HG03342 (cell line): ENCODE data around the gene ACTG1.
"Not testable (repeated sequence)": the region's sequence is repeated elsewhere in the genome, so short reads cannot be mapped to it uniquely, and the experiment has no call there.

Source experiments
- ATAC-seq: cut with Tn5 transposase; IDR thresholded peaks from one replicate; pipeline ENCODE4 v1.9.1; 2021; ENCODE audit warnings: mild to moderate bottlenecking, moderate library complexity; ENCODE audit not compliant: unreplicated experiment

ACTG1 gene

DNA sequence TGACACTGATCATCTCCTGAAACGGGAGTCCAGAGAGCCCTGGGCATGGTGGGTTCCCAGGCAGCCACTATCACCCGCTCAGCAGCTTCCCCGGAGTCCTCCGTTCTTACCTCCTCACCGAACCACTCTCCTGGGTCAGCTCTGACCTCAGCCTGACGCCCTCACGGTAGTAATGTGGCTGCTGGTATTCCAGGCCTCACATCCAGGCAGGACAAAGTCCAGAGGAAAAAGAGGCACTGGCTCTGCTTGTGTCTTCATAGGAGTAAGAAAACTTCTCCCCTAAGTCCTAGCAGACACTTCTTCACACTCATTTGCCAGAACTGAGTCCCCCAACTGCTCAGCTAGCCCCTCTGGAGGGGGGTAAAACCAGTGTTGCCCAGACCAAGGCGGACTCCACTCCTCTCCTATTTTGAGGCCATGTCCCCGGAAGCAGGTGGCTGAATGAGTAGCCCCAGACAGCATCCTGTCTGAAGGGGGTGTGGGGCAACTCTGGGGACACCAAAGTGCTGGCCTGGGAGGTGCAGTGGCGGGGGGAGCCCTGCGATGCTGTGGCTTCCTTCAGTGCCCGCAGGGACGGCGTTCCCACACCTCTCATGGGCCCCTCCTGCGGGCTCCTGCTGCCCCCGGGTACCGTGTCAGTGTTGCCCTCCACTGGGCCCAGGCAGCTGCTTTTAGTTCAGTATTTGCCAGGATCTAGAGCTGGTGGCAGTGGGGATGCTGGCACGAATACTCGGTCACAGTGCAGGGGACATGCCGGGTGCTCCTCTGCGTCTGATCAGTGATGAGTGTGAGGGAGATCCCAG is 20.9 kb upstream of the ACTG1 start:
- ATAC-seq = no peak

DNA sequence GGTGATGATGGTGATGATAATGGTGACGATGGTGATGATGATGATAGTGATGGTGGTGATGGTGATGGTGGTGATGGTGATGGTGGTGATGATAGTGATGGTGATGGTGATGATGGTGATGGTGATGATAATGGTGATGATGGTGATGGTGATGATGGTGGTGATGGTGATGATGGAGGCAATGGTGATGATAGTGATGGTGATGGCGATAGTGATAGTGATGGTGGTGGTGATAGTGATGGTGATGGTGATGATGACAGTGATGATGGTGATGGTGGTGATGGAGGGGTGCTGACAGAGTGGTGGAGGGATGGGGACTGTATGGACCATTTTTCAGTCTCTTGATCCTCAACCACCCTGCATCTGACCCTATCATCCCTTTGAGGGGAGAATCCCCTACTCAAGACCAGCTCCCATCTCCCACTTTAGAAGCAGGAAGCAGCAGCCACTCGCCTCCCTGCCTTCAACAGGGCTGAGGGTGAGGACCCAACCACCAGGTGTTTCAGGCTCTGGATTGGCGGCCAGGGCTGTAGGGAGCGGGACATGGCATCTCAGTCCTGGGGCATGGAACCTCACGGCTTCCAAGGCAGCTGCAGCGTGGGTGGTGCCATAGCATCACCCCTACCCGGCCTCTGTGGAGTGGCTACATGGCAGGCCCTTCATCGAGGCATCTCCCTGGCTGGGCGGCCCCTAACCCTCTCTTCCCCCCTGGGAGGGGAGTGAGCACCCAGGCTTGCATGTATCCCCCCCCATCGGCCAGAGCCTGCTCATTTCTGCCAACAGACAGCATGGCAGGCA is 20.1 kb upstream of the ACTG1 start:
- ATAC-seq = no peak

DNA sequence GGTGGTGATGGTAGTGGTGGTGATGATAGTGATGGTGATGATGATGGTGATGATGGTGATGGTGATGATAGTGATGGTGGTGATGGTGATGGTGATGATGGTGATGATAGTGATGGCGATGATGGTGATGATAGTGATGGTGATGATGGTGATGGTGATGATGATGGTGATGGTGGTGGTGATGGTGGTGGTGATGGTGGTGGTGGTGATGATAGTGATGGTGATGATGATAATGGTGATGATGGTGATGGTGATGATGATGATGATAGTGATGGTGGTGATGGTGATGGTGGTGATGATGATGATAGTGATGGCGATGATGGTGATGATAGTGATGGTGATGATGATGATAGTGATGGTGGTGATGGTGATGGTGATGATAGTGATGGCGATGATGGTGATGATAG is 19.4 kb upstream of the ACTG1 start:
- not testable (repeated sequence) for ATAC-seq

DNA sequence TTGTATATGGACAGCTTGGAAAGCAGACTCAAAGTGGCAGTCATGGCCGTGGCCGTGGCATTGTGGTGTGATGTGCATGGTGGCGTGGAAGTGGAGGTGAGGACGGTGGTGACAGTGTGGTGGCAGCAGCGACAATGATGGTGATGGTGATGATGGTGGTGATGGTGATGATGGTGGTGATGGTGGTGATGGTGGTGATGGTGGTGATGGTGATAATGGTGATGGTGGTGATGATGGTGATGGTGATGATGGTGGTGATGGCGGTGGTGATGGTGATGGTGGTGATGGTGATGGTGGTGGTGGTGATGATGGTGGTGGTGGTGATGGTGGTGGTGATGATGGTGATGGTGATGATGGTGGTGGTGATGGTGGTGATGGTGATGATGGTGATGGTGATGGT is 18.4 kb upstream of the ACTG1 start:
- ATAC-seq = not testable (repeated sequence)

DNA sequence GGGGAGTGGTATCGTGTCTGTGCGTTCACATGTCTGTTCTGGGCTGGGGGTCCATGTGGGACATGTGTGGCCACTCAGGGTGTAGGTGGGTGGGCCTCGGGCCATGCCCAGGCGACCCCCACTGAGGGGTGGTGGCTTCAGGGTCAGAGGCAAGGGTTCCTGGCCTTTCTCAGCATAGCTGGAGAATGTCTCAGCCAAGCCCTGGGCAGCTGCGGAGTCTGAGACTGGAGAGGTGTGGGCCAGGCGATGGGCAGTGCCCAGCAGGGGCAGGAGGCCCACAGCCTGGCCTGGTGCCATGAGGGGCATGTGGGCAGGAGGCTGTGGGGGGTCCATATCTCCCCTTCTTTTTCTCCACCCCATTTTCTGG is 16.8 kb upstream of the ACTG1 start:
- ATAC-seq = no peak

DNA sequence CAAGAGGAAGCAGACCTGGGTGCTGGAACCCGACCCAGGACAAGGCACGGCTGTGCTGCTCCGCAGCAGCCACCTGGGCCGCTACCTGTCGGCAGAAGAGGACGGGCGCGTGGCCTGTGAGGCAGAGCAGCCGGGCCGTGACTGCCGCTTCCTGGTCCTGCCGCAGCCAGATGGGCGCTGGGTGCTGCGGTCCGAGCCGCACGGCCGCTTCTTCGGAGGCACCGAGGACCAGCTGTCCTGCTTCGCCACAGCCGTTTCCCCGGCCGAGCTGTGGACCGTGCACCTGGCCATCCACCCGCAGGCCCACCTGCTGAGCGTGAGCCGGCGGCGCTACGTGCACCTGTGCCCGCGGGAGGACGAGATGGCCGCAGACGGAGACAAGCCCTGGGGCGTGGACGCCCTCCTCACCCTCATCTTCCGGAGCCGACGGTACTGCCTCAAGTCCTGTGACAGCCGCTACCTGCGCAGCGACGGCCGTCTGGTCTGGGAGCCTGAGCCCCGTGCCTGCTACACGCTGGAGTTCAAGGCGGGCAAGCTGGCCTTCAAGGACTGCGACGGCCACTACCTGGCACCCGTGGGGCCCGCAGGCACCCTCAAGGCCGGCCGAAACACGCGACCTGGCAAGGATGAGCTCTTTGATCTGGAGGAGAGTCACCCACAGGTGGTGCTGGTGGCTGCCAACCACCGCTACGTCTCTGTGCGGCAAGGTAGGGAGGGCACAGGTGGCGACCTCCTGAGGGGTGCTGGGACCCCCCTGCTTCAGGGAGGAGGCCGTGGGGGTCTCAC is 16.2 kb upstream of the ACTG1 start:
- no peak for ATAC-seq

DNA sequence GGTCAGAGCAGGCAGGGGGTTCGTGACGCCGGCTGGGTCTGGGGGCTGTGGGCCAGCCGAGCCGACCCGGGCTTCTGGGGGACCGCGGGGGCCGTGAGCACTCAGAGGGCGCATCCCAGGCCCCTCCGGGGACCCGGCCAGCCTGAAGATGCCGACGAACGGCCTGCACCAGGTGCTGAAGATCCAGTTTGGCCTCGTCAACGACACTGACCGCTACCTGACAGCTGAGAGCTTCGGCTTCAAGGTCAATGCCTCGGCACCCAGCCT is 15.7 kb upstream of the ACTG1 start:
- no peak for ATAC-seq

DNA sequence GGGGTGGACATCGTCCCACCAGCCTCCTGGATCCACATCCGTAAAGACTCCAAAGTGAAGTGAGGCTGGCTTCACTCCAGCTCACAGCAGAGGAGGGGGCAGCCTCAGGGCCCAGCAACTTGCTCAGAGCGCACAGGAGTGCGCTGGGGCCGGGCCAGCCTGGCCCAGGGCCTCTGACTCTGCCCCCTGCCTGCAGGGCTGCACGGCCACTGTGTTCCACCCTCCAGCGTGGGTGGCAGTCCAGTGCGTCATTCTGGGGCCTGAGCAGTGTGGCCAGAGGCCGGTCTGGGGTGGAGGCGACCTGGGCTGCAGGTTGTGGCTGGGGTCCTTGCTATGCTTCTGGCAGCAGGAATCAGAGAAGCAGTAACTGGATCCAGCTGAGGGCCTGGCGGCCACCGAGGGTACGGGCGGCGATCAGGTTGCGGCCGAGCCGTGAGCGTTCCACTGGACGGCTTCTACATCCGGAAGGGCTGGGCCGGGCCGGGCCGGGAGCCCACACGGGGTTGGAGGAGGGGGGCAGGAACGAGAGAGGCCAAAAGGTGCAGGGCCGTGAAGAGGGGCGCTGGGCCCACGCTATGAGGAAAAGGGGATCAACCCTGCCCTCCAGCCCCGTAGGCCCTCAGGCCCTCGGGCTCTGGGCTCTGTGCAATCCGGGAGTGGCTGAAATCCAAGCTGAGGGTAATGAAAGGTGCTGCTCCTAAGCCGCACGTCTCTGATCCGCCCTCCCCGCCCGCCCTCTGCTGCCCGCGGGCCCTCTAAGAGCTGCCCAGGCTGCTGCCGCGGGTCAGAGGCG is 15.2 kb upstream of the ACTG1 start, which contains the start of gene FSCN2:
Gene FSCN2 (plus strand): TSS at position 787 of the 793 bp plus-strand sequence. CDS start 155 bp downstream, outside the sequence.
- ATAC-seq = no peak

DNA sequence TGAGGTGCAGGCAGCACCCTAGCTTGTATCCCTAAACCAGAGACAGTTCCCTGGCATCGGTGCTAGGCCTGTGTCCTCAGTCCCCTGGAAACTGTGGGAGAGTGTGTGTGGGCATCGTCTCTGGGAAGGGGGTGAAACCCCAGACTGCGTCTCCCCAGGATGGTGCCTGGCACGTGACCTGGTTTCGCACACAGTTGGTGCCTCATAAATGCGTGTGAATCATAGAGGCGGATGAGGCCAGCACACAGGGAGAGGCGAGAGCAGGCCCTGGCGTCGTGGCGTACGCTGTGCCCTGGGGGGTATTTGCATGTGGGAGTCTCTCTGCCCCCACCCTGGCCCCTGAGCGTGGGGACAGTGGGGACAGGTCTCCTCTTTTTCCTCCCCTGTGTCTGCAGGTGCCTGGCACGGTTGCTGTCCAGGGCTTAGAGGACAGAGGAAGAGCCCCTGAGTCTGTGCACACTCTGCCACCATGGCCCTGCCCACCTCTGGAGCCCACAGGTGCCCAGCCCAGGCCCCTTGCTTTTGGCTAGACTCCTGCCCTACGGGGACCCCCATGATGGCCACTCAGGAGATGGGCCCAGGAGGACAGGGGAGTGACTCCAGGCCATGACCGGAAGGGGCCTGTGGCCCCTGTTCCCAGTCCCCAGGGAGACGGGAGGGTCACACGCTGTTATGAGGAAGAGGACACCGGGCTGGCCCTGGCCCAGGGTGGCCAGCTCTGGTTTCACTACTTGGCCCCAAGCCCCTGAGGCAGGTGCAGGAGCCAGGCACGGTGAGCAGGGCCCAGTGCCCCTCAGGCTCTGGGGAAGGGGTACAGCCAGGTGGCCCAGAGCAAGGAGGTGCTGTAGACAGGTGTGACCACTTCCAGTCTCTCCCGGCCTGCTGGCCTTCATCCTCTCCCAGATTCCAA is 14.3 kb upstream of the ACTG1 start:
- no peak for ATAC-seq

DNA sequence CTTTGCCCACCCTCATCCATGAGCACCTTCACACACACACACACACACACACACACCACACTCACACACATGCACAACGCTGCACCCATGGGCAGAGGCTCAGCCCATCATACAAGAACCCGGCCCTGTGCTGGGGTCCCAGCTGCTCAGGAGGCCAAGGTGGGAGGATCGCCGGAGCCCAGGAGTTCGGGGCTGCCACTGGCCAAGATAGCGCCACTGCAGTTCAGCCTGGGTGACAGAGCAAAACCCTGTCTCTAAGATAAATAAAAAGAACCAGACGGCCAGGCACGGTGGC is 12.2 kb upstream of the ACTG1 start:
- no peak for ATAC-seq

DNA sequence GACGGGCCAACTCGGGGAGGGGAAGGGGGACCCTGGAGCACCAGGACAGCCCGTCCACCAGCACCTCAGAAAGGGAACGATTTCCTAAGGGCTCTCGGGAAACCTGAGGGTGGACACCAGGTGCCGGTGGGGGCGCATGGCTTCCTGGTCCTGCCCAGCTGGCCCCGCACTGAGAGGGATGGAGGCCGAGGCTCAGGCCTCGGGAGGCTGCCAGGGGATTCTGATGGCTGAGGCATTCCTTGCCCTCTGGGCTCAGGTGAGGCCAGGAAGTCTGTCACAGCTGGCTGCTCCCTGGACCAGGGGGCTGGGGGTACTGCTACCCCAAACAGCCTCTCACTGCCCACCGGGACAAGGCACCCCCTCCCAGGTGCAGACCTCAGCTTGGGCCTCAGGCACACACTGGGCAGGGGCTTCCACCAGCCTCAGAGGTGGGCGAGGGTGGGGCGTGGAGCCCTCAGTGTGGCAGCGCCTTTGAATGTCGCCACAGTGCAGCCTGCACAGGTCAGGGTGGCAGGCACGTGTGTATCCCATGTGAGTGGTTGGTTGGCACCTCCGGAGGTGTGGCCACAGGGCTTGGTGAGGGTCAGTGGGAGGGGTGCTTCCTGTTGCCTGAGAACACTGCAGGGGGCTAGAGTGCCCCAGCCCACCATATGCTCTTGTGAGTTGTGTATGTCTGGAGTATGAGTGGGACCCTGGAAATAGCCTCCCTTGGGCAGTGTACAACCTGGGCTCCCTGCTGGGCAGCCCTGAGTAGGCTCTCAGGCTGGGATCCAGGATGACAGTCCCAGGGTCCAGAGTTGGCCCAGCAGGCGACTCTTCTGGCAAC is 11.7 kb upstream of the ACTG1 start:
- no peak for ATAC-seq

DNA sequence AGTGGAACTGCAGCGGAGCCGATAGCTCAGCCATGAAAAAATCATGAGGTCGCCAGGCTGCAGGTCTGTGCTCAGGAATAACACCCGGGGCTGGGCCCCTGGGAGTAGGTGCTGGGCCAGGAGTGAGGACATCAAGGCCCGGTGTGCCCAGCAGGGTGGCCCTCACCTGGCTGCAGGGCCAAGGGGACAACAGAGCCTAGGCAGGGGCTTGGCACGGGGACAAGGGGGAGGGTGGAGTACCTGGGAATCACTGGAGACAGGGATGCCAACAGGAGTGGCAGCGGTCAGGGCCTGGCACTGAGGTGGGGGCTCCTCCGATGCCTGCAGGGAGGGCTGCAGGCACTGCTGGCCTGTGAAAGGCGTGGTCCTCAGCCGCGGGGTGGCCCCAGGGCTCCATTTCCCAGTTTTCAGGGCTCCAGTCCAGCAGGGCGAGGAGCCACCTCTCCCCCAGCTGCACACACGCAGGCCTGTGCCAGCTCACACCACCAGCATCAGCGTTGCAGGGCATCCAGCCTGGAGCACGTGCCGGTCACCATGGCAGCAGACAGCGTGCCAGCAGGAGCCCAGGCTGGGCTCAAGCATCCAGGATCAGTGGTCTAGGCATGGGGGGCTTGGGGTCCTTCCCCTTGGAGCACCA is 10.9 kb upstream of the ACTG1 start:
- ATAC-seq = no peak

DNA sequence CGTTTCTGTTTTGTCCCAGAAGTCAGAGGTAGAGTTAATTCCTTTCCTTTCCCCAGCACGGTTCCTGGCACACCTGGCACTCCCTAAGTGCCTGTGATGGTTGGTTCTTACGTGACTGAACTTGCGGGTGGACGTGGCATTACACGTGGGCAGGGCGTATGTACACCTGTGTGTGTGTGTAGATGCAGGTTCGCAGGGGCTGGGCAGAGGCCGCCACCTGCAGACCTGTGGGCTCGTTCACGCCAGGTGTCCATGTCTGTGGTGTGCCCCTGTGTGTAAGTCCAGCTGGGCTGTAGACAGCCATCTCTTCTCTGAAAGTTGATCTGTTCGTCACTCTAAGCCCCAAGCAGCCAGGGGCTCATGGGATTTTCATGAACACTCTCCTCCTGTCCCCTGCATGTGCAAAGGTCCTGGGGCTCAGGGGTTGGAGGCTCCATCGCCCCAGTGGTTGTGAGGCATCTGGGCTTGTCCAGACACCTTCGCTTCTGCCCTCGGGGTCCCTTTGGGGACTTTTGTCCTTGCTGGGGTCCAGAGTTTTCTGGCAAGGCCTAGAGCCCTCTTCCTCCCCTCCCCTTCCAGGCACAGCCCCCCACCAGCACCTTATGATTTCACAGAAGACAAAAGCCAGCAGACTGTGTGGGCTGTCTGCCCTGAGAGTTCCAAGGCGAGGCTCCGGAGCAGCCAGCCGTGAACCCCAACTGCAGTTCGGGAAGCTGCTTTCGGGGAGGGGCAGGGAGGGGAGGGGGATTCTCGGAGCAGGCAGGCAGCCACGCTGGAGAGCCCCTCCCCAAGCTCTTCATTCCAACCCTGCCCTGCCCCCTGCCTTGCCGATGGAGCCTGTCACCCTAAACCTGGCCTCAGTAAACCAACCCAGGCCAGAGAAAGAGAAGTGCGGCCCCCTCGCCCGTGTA is 10.1 kb upstream of the ACTG1 start:
- ATAC-seq = no peak

DNA sequence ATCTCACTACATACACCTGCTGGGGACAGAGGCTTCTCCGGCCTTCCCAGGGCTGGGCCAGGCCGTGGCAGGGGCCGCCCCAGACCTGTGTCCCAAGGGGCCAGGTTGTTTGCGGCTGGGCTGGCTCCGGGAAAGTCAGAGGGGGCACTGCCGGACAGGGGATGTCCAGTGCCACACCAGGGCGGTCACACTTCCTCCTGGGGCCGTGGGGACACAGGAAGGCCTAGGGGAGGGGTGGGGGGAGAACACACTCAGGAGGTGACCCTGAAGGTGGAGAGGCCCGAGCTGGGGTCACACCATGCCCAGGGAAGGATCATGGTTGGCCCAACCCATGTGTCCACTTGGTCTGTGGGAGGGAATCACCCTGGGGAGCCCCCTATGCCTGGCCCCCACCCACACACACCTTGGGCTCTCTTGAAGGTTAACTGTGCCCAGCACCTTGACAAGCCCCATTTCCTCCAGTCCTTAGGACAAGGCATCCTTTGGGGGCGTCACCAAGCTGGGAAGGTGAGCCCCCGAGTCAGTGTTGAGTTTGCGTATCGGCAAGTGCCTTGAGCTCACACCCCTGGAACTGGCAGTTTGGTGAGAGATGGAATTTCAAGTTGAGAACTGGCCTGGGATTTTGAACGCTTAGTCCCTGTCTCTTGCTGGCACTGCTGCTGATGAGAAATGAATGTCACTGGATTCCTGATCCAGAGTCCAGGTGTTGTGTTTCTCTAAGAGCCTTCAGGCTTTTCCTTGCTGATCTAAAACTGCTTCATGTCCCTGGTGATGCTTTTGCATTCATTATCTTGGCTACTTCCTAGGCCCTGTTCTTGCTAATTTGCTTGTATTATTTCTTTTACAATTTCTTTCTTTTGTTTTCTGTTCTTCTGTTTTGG is 7.7 kb upstream of the ACTG1 start:
- no peak for ATAC-seq

DNA sequence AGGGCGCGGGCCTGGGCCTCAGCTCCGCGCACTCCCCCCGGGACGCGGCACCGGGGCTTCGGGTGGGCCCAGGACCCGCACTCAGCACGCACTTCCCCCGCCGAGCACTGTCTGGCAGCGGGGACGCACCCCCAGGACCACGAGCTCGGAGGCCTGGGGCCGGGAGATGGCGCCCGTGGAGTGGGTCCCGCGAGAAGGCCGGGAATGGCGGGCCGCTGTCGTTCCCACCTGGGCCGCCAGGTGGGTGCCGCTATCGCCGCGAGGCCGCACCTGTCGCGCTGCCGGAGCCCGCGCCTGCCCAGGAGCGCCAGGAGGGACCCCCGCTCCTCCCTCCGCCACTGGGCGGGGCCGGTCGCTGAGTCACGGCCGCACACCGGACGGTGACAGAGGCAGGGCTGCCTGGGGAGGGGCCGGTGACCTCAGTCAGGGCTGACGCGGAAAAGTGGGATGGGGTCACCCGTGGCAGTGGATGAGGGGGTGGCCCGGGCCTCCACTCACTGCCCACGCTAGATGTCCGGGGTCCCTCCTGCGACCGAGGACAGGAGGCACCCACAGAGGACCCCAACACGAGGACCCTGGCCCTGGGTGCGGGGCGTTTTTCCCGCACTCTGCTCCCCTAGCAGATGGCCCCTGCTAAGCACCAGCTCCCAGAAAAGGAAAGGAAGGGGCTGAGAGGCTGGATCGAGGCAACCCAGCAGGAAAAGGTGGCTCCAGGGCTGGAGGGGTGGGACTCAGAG is 6.9 kb upstream of the ACTG1 start:
- ATAC-seq = no peak

DNA sequence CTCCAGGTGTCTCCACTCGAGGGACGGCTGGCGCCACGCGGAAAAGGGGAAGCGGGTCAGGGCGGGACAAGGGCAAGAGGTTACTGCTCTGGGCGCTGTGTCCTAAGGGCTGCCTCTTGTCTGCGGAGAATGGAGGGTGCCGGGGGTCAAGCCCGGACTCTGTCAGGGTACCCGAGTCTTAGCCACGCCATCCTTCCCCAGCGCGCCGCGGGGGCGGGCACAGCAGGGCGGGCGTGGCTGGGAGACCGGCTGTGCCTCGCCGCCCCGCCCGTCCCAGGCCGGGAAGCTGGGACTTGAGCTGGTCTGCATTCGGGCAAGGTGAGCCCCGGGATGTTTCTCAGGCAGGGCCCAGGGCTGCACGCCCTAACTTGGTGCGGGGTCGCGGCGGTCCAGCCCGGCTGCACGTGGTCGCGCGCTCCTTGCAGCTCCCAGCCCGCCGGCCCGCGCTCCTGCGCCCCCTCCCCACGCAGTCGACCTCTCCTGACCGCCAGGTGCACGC is 6.2 kb upstream of the ACTG1 start:
- no peak for ATAC-seq
